GM12878 (cell line): ENCODE data around the gene STX8. TPM values are rescaled to one million over a fixed set of nuclear protein-coding genes. Genes with fewer than 3 reads are reported as not detected.

Experiments
- ATAC-seq: fragments of 200-7000 bp; cut with Tn5 transposase; 3 replicates; pipeline ENCODE4 v1.9.1; 2020; ENCODE audit warnings: mild to moderate bottlenecking, moderate library complexity
- BruUV-seq: library from RNA; stranded (reverse); fragments of 400-500 nt; replicated peaks from 2 replicates; lab custom pipeline; 2021; lab: Mats Ljungman, UMichigan
- CTCF ChIA-PET: fragments of 300-600 bp; sonication (Branson Sonifier 250); formaldehyde crosslinking; extraction: SDS; loops from one replicate; lab custom pipeline; 2021; ENCODE audit warnings: inconsistent platforms; lab: Yijun Ruan, JAX
- POLR2A ChIA-PET: fragments of 350-600 bp; formaldehyde crosslinking; extraction: SDS; loops from one replicate; lab custom pipeline; 2021; ENCODE audit warnings: inconsistent platforms; lab: Charles Lee
- RAD21 ChIA-PET: fragments of 300-600 bp; sonication (Branson Sonifier 250); formaldehyde crosslinking; loops from one replicate; lab custom pipeline; 2023; ENCODE audit warnings: antibody characterized with exemption; ENCODE audit not compliant: unreplicated experiment; lab: Charles Lee
- SMC1A ChIA-PET: fragments of 300-600 bp; sonication (Branson Sonifier 250); formaldehyde crosslinking; loops from one replicate; lab custom pipeline; 2023; ENCODE audit not compliant: unreplicated experiment, uncharacterized antibody; lab: Charles Lee
- DNase-seq: peaks from one replicate; pipeline ENCODE4 v3.0.0-alpha.2; 2011; ENCODE audit warnings: low read depth, low spot score
- FAIRE-seq: peaks from 3 replicates; lab custom pipeline; 2011; peaks lifted over from hg19 to GRCh38; lab: Jason Lieb, UNC
- H2AFZ ChIP-seq: 2 replicates; pipeline ENCODE4 v1.6.0; 2011; ENCODE audit warnings: low read depth, low read length, control low read depth; ENCODE audit not compliant: control insufficient read depth
- H3K27ac ChIP-seq: 2 replicates; pipeline ENCODE4 v1.5.1; 2011; ENCODE audit warnings: control low read depth; ENCODE audit not compliant: control insufficient read depth, insufficient read depth
- H3K27me3 ChIP-seq, 2 experiments: replicated peaks in 1 of 2; 2 replicates each; pipeline versions ENCODE4 v1.6.0 to v1.6.1; 2011; ENCODE audit warnings: low read length in 1 of 2; ENCODE audit not compliant: control insufficient read depth in 2 of 2, insufficient read depth in 2 of 2
- H3K36me3 ChIP-seq, 2 experiments: 2 replicates each; pipeline ENCODE4 v1.5.1; 2011; ENCODE audit warnings: low read length in 1 of 2; ENCODE audit not compliant: control insufficient read depth in 2 of 2, insufficient read depth in 2 of 2
- H3K4me1 ChIP-seq: 2 replicates; pipeline ENCODE4 v1.6.1; 2011; ENCODE audit warnings: mild to moderate bottlenecking, low read length, moderate library complexity, mixed read lengths; ENCODE audit not compliant: control insufficient read depth, insufficient read depth
- H3K4me2 ChIP-seq: 2 replicates; pipeline ENCODE4 v1.6.0; 2011; ENCODE audit warnings: control low read depth; ENCODE audit not compliant: control insufficient read depth, insufficient read depth
- H3K4me3 ChIP-seq: fragments of 200-600 bp; sonication (generic); 2 replicates; pipeline ENCODE4 v1.5.1; 2016
- H3K79me2 ChIP-seq: 2 replicates; pipeline ENCODE4 v1.6.0; 2011; ENCODE audit warnings: low read length; ENCODE audit not compliant: control insufficient read depth, insufficient read depth
- H3K9ac ChIP-seq: 2 replicates; pipeline ENCODE4 v1.8.0; 2011; ENCODE audit warnings: low read length, control low read depth, mixed read lengths; ENCODE audit not compliant: control insufficient read depth, insufficient read depth
- H3K9me3 ChIP-seq: replicated peaks from 3 replicates; pipeline ENCODE4 v1.5.1; 2011; ENCODE audit warnings: mild to moderate bottlenecking, low read length; ENCODE audit not compliant: control insufficient read depth, insufficient read depth
- H4K20me1 ChIP-seq: 2 replicates; pipeline ENCODE4 v1.6.0; 2011; ENCODE audit not compliant: control insufficient read depth, insufficient read depth
- BMI1 ChIP-seq: fragments of 450-650 bp; IDR thresholded peaks from 2 replicates; pipeline ENCODE4 v1.6.1; 2016; ENCODE audit warnings: mild to moderate bottlenecking, moderate library complexity, borderline replicate concordance
- CBX5 ChIP-seq: sonication (generic); IDR thresholded peaks from 2 replicates; pipeline ENCODE4 v1.6.1; 2016; ENCODE audit warnings: low read depth, moderate library complexity, mild to moderate bottlenecking, inconsistent platforms
- GABPA ChIP-seq: IDR thresholded peaks from 2 replicates; pipeline ENCODE4 v1.6.1; 2014; ENCODE audit warnings: antibody characterized with exemption, low read depth, mild to moderate bottlenecking, inconsistent platforms
- RELA ChIP-seq: fragments of 450-650 bp; IDR thresholded peaks from 2 replicates; pipeline ENCODE4 v1.8.0; 2014; ENCODE audit warnings: borderline replicate concordance; ENCODE audit not compliant: partially characterized antibody
- SMAD5 ChIP-seq: IDR thresholded peaks from 2 replicates; pipeline ENCODE4 v1.6.1; 2016; ENCODE audit warnings: antibody characterized with exemption, low read depth
- SREBF1 ChIP-seq: IDR thresholded peaks from 2 replicates; pipeline ENCODE4 v1.6.1; 2012; ENCODE audit warnings: mild to moderate bottlenecking, low read length
- YY1 ChIP-seq: IDR thresholded peaks from 2 replicates; pipeline ENCODE4 v1.6.1; 2011; ENCODE audit warnings: low read depth, mild to moderate bottlenecking, low read length
- ZNF24 ChIP-seq: fragments of 450-650 bp; IDR thresholded peaks from 2 replicates; pipeline ENCODE4 v1.6.1; 2017; ENCODE audit warnings: antibody characterized with exemption, mild to moderate bottlenecking
- WGBS: methylation state at CpG from one replicate; pipeline ENCODE4 v1.1.6; 2016; ENCODE audit warnings: low lambda C conversion rate; ENCODE audit not compliant: insufficient replicate concordance, insufficient coverage; ENCODE audit errors: missing lambda C conversion rate; 5-methylcytosine and 5-hydroxymethylcytosine counted together
- in situ Hi-C: fragments of 300-500 bp; cut with MboI; formaldehyde crosslinking; loops from 9 replicates; pipeline ENCODE4 v1.14.3; 2018; ENCODE audit warnings: mixed read lengths
- intact Hi-C: fragments of 100-400 bp; cut with micrococcal nuclease; formaldehyde crosslinking; loops from one replicate; pipeline ENCODE4 v1.14.2; 2022; ENCODE audit not compliant: unreplicated experiment
- polyA plus RNA-seq, 11 experiments: library from polyadenylated mRNA; depleted of rRNA in 4 of 11; unstranded in 6 of 11; stranded (reverse) in 5 of 11; fragments of >200 nt; fragmentation: Nextera tagmentation in 4 of 11; fragmentation: Illumina TruSeq in 1 of 11; extraction: Ambion mirVana in 4 of 11; extraction: Trizol in 1 of 11; gene quantifications; 1 replicate in 1 of 11; 2 replicates in 10 of 11; pipeline versions ENCODE4 v1.2.1 to v1.2.3, GENCODE V29; 2011 to 2016; ENCODE audit warnings: inconsistent platforms in 2 of 11, missing spikeins in 2 of 11, low read depth in 1 of 11
- total RNA-seq, 4 experiments: library from RNA; depleted of rRNA in 3 of 4; stranded (reverse); fragments of >200 nt in 3 of 4; fragmentation: Illumina TruSeq in 1 of 4; extraction: Trizol in 1 of 4; gene quantifications; 2 replicates each; pipeline versions ENCODE4 v1.2.1 to v1.2.3, GENCODE V29; 2013 to 2021
- TF ChIP-seq, protein P1 (sequence below): IDR thresholded peaks from 2 replicates; pipeline ENCODE4 v1.6.1; 2011; ENCODE audit warnings: mild to moderate bottlenecking, low read depth, low read length, moderate library complexity; ENCODE audit not compliant: insufficient replicate concordance
- TF ChIP-seq, protein P2 (sequence below): IDR thresholded peaks from 2 replicates; pipeline ENCODE4 v1.6.1; 2012; ENCODE audit warnings: improper control_type of control experiment, low read depth, low read length; ENCODE audit not compliant: insufficient replicate concordance
- TF ChIP-seq, protein P3 (sequence below): IDR thresholded peaks from 2 replicates; pipeline ENCODE4 v1.6.1; 2011; ENCODE audit warnings: low read depth, low read length, improper control_type of control experiment, borderline replicate concordance
- TF ChIP-seq, protein P4 (sequence below): fragments of 450-650 bp; IDR thresholded peaks from 2 replicates; pipeline ENCODE4 v1.6.1; 2017; ENCODE audit warnings: mild to moderate bottlenecking

Gene STX8
- total and polyA plus RNA-seq, 10 of the 15 experiments (the other 5 are each of a cell fraction or from before 2014, with no cell fraction given), result 47.9 to 151 (median 72.9) TPM

DNA sequence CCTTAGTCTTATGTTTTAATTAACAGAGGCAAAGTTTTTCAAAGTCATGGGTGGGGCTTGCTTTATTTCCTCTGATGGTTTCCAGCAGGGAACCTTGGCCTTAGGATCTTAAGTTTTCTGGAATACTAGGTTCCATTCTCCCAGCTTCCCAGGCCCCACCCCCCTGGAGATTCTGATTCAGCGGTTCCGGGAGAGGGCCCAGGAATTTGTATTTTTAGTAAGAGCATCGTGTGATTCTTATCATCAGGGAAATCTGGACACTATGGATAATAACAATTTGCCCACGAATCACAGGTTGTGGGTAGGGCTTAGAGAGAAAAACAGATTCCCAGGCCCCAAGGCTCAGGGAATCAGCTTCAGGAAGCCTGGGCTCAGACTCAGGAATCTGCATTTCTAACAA, 290.7 kb downstream of the STX8 start:
- intact Hi-C loops, result no loop called here
- no peaks in the 10 kb centered on the region for H3K27me3 ChIP-seq
- no peak overlapping the region for H3K4me2 ChIP-seq
- H4K20me1 ChIP-seq, result no peaks in the 10 kb centered on the region
- ChIA-PET RAD21 (no interaction called here), POLR2A (no interaction called here), SMC1A (no interaction called here), CTCF (interaction anchor here (1.3 kb wide), 1 partner anchor 170 kb away, joined by 5 read pairs; no protein-coding TSS in a partner anchor)
- H3K36me3 ChIP-seq, result no peaks in the 10 kb centered on the region
- ATAC-seq (no peak), DNase-seq (no peak), FAIRE-seq (no peak)
- in situ Hi-C loops, result no loop called here
- no peaks in the 10 kb centered on the region for H3K9me3 ChIP-seq
- no peak overlapping the region for H3K4me3 ChIP-seq
- no peak overlapping the region for H3K9ac ChIP-seq
- H3K27ac ChIP-seq, result no peak overlapping the region
- H2AFZ ChIP-seq, result no peak overlapping the region
- no peaks in the 10 kb centered on the region; the same call in 1 of the 2 replicates for H3K4me1 ChIP-seq
- no TSS peak for BruUV-seq
- no peaks in the 10 kb centered on the region for H3K79me2 ChIP-seq
- 57% methylated on average over 4 of the region's 4 CpGs for WGBS
- TF ChIP-seq BMI1 (no peak), CBX5 (no peak), GABPA (no peak), YY1 (no peak), ZNF24 (no peak), SREBF1 (no peak), SMAD5 (no peak), RELA (no peak)
- TF ChIP-seq, protein P1, sequence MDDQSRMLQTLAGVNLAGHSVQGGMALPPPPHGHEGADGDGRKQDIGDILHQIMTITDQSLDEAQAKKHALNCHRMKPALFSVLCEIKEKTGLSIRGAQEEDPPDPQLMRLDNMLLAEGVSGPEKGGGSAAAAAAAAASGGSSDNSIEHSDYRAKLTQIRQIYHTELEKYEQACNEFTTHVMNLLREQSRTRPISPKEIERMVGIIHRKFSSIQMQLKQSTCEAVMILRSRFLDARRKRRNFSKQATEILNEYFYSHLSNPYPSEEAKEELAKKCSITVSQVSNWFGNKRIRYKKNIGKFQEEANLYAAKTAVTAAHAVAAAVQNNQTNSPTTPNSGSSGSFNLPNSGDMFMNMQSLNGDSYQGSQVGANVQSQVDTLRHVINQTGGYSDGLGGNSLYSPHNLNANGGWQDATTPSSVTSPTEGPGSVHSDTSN, result no peak
- TF ChIP-seq, protein P2, sequence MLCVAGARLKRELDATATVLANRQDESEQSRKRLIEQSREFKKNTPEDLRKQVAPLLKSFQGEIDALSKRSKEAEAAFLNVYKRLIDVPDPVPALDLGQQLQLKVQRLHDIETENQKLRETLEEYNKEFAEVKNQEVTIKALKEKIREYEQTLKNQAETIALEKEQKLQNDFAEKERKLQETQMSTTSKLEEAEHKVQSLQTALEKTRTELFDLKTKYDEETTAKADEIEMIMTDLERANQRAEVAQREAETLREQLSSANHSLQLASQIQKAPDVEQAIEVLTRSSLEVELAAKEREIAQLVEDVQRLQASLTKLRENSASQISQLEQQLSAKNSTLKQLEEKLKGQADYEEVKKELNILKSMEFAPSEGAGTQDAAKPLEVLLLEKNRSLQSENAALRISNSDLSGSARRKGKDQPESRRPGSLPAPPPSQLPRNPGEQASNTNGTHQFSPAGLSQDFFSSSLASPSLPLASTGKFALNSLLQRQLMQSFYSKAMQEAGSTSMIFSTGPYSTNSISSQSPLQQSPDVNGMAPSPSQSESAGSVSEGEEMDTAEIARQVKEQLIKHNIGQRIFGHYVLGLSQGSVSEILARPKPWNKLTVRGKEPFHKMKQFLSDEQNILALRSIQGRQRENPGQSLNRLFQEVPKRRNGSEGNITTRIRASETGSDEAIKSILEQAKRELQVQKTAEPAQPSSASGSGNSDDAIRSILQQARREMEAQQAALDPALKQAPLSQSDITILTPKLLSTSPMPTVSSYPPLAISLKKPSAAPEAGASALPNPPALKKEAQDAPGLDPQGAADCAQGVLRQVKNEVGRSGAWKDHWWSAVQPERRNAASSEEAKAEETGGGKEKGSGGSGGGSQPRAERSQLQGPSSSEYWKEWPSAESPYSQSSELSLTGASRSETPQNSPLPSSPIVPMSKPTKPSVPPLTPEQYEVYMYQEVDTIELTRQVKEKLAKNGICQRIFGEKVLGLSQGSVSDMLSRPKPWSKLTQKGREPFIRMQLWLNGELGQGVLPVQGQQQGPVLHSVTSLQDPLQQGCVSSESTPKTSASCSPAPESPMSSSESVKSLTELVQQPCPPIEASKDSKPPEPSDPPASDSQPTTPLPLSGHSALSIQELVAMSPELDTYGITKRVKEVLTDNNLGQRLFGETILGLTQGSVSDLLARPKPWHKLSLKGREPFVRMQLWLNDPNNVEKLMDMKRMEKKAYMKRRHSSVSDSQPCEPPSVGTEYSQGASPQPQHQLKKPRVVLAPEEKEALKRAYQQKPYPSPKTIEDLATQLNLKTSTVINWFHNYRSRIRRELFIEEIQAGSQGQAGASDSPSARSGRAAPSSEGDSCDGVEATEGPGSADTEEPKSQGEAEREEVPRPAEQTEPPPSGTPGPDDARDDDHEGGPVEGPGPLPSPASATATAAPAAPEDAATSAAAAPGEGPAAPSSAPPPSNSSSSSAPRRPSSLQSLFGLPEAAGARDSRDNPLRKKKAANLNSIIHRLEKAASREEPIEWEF, result no peak
- TF ChIP-seq, protein P3, sequence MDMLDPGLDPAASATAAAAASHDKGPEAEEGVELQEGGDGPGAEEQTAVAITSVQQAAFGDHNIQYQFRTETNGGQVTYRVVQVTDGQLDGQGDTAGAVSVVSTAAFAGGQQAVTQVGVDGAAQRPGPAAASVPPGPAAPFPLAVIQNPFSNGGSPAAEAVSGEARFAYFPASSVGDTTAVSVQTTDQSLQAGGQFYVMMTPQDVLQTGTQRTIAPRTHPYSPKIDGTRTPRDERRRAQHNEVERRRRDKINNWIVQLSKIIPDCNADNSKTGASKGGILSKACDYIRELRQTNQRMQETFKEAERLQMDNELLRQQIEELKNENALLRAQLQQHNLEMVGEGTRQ, result no peak
- TF ChIP-seq, protein P4, sequence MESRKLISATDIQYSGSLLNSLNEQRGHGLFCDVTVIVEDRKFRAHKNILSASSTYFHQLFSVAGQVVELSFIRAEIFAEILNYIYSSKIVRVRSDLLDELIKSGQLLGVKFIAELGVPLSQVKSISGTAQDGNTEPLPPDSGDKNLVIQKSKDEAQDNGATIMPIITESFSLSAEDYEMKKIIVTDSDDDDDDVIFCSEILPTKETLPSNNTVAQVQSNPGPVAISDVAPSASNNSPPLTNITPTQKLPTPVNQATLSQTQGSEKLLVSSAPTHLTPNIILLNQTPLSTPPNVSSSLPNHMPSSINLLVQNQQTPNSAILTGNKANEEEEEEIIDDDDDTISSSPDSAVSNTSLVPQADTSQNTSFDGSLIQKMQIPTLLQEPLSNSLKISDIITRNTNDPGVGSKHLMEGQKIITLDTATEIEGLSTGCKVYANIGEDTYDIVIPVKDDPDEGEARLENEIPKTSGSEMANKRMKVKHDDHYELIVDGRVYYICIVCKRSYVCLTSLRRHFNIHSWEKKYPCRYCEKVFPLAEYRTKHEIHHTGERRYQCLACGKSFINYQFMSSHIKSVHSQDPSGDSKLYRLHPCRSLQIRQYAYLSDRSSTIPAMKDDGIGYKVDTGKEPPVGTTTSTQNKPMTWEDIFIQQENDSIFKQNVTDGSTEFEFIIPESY, result no peak
